Gastrocnemius medialis (tissue), 4 donors: ENCODE data around the gene EPHA5.

Experiments used
- CTCF ChIP-seq, 5 experiments: fragments of 450-650 bp in 3 of 5; fragments of 200-600 bp in 2 of 5; sonication (generic) in 2 of 5; IDR thresholded peaks in 4 of 5; conservative IDR thresholded peaks in 1 of 5; 1 replicate in 4 of 5; 2 replicates in 1 of 5; pipeline ENCODE4 v1.5.1; 2016 to 2019; ENCODE audit warnings: antibody characterized with exemption in 5 of 5, mild to moderate bottlenecking in 3 of 5, moderate library complexity in 3 of 5
- POLR2A ChIP-seq, 2 donors: fragments of 450-650 bp; IDR thresholded peaks; one replicate each; pipeline ENCODE4 v1.6.1; 2017; ENCODE audit warnings: antibody characterized with exemption in 2 of 2, mild to moderate bottlenecking in 2 of 2, moderate library complexity in 2 of 2

GRCh38 chr4:65302145-65302544, 368.1 kb downstream of the EPHA5 start:
- TF ChIP-seq POLR2A (IDR thresholded peaks at IDR 0.05) = no peak
- no peak for TF ChIP-seq CTCF (IDR thresholded peaks at IDR 0.05 in 4 of 5, conservative IDR thresholded peaks at IDR 0.05 in 1 of 5)
